GM19463 (cell line): ENCODE measurements around the gene ADGRF1.
"Not testable (repeated sequence)": the region's sequence is repeated elsewhere in the genome, so short reads cannot be mapped to it uniquely, and the experiment has no call there.

Experiments used
- ATAC-seq: cut with Tn5 transposase; IDR thresholded peaks from one replicate; pipeline ENCODE4 v1.9.1; 2021; ENCODE audit warnings: mild to moderate bottlenecking, moderate library complexity; ENCODE audit not compliant: unreplicated experiment

Gene ADGRF1

DNA sequence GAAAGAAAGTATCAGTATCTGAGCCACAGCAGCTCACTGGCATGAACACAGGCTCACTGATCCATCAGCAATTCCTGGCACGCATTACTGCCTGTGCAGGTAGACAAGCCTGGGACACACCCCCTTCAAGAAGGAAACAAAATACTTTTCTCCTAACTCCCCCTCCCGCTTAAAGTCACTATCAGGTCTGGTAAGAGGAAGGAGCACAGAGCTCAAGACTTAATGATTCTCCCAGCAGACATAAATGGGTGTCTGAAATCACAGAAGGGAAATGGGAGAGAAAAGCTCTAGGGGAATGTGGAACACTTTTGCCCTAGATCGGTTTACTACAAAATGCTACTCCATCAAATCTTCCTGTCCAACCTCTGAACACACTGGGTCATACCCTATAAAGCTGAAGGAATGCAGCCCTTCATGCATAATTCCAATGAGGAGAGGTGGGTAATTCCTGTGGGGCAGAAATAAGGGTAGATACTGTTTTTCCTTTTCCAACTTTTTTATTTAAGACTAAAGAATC, at the start of gene ADGRF1:
Gene ADGRF1 (minus strand): TSS at position 58 of the 517 bp plus-strand sequence. CDS start 13,271 bp downstream, outside the sequence.
- no peak for ATAC-seq

DNA sequence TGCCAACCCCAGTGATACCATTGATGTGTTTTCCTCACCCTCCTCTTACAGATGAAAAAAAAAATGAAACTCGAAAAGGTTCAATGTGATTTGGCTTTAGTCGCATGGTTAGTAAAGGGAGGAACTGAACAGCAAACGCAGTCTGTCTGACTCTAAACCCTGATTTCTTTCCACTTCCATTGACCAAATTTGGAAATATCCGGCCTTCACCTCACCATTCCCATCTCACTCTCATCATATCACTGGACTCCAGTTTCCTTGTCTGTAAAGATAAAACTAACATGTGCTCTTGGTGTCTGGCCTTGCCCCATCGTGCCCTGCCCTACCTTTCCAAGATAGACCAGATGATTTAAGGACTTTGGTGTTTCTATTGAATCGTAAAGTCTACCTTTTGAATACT, 48.7 kb upstream of the ADGRF1 start:
- no peak for ATAC-seq

DNA sequence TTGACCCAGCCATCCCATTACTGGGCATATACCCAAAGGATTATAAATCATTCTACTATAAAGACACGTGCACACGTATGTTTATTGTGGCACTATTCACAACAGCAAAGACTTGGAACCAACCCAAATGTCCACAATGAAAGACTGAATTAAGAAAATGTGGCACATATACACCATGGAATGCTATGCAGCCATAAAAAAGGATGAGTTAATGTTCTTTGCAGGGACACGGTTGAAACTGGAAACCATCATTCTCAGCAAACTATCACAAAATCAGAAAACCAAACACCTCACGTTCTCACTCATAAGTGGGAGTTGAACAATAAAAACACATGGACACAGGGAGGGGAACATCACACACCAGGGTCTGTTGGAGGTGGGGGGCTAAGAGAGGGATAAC, 47.3 kb upstream of the ADGRF1 start:
- ATAC-seq: not testable (repeated sequence)

DNA sequence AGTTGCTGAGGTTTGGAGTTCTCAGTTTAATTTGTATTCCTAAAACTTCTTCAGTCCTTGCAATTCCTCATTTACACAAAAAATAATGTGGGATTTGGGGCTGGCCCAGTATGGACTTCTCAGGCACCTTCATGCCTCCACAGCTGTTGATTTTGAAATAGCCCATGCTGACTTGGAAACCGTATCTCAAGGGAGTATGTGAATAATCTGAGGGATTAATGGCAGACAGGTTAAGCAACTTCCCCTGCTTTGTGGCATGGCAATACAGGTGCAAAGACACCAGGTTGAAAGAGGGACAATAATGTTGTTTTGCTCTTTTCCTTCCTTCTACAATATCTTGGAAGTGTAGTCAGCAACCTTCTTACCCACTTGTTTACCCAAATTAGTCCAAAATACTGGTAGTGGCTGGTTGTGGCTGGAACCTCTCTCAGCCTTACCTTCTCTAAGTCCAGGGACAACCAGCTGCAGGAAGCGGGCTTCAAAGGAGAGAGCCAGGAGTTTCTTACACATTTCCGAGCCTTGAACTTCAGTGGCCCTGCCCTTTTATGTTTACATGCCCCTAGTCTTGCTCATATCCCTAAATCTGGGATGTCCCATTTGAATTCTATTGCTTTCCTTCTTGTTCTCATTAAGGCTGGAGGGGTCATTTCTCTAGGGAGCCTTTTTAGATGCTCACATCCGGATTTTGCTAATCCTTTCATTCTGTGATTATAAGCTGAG, 44.1 kb upstream of the ADGRF1 start:
- no peak for ATAC-seq

DNA sequence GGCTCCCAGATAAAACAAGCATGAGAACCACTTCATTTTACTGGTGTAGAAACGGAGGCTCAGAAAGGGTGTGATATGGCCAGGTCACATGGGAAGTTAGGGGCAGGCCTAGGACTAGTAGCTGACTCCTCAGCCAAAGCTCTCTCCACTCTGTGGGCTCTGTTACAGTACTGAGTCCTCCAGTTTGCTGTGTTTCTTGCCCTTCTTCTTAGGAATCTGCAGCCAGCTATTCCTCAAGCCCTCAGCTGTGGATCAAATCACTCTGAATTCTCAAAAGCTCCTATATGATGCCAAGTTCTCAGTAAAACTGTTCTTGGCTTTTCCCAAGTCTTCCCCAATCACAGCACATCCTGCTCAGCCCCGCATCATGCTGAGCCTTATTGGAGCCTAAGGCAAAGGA, 42.5 kb upstream of the ADGRF1 start:
- ATAC-seq: no peak

DNA sequence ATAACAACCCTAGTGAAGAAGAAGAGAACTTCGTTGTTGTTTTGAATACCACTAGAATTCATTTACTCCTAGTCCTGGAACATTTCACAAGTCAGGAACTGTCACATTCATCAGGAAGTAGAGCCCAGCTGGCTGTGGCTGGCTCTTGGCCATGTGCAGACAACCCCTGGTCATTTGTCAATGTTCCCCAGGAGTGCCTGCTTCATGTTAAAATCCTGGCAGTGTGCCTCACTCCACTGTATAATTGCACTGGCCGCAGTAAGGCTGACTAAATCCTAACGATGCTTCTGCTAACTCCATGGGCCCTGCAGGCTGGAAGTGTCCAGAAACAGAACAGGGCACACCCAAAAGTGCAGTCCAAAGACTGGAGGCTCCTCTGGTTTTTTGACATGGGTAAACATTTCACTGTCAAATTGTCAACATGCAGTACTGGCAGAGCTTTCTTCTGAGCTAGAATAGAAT, 41.5 kb upstream of the ADGRF1 start:
- ATAC-seq: no peak

DNA sequence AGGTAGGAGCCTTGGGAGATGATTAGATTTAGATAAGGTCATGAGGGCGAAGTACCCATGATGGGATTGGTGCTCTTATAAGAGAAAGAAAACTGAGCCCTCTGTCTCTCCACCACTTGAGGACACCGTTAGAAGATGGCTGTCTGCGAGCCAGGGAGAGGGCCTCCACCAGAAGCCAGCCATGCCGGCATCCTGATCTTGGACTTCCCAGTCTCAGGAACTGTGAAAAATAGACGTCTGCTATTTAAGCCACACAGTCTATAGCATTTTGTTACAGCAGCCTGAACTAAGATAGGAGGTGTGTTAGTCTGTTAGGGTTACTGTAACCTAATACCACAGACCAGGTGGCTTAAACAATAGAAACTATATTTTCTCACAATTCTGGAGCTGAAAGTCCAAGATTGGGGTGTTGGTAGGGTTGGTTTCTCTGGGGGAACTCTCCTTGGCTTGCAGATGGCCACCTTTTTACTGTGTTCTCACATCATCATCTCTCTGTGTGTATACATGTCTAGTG, 38.0 kb upstream of the ADGRF1 start:
- no peak for ATAC-seq

DNA sequence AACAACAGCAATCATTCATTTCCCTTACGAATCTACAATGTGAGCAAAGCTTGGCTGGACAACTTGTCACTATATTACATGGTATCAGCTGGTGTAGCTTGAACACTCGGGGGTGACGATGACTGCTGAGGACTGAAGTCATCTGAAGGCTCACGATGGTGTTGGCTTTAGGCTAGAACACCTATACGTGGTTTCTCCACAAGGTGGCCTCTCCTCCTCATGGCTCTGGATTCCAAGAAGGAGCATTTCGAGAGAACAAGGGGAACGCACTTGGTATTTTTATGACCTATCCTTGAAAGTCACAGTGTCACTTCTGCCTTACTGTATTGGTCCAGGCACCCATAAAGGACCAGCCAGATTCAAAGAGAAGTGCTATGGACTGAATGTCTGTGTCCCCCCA, 37.5 kb upstream of the ADGRF1 start:
- no peak for ATAC-seq

DNA sequence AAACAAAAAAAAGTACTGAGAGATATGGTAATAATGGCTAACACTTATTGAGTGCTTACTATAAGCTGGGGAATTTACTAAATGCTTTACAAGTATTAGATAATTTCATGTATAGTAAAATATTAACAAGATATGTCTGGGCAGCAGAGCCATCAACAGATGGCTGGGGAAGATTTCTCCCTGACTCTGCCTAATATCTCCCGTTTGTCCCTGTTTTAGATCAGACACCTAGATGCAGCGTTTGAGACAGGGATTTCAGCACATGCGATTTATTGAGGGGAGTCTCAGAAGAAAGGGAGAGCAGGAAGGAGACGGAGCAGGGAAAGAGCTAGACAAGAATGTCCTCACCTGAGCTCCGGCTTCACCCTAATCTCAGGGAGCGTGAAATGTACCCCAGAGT, 36.9 kb upstream of the ADGRF1 start:
- no peak for ATAC-seq

DNA sequence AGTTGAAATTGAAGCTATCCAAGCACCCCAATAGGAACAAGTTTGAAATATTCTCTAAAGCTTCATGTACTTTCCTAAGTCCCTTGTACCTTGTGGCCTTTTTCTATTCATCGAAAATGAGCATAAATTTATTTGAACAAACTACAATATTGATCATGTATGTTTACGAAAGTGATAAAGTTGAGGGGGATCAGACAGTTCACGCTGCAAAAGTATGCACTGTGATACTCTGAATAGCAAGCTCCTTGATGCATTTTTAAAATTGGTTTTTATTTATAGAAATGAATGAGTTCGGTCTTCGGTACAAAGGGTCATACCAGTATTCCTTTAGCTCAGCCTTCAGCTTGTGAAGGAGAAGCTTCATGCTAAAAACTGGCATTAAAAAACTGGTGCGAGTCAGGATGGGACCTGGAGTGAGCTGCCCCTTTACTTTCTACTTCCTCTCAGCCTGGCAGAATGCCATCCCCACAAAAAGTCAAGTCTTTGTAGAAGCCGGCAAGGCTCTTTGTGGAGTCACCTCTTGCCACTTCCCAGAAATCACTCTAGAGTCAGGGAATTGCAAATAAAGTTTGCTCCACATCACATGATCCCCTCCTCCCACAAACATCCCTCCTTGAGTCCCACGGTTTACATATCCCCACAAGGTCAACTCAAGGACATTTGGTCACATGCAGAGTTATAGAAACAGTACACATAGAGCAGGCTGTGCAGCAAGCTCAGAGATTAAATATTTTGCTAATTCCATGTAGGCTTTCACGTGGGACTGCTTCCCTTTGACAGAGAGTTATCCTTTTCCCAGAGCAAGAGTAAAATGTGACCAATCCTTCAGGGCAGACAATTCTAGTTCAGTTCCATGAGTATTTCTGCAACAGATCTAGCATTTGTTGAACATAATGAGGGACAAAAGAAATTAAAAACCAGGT, 34.6 kb upstream of the ADGRF1 start:
- ATAC-seq: no peak

DNA sequence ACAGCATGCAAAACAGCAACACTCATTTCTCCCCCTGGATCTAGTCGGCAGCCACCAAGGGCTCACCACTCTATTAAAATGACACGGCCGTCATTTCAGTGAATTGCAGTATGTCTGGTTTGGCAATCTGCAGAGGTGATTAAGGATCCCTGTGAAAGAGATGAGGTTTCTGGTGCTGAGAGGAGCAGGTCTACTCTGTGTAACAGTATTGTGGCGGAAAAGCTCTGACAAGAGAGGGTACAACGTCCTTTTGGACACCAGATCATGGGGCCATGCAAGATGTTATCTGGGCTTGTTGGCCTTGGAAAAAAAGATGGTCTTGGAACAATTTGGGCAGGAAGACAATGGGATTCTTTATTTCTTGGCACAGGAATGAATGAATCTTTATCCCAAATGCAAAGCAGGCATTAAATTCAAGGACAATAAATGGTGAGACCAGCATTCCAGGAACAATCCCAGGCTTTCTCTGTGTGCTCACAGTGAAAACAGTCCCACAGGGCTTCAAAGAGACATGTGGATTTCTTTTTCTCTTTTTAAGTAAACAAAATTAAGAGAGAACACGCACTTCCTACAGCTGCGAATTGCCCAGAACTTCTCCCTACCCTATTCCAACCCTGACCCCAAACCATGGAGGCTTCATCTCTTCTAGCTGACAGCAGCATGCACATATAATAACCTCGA, 33.7 kb upstream of the ADGRF1 start:
- no peak for ATAC-seq

DNA sequence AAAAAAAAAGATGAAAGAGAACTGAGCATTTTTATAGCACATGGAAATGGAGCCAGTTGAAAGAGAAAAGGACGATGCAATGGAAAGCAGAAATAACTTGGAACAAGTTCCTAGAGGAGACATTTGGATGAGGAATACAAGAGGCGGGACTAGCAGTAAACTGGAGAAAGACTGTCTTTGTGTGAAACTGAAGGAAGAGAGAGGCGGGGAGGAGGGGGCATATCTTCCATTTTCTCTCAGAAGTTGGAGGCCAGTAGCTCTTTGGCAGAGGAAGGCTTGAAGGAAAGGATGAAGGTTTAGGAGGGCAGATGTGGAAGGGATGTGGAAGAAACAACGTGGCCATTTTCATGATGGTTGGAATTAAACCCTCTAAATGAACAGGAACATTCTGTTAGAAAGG, 33.0 kb upstream of the ADGRF1 start:
- no peak for ATAC-seq

DNA sequence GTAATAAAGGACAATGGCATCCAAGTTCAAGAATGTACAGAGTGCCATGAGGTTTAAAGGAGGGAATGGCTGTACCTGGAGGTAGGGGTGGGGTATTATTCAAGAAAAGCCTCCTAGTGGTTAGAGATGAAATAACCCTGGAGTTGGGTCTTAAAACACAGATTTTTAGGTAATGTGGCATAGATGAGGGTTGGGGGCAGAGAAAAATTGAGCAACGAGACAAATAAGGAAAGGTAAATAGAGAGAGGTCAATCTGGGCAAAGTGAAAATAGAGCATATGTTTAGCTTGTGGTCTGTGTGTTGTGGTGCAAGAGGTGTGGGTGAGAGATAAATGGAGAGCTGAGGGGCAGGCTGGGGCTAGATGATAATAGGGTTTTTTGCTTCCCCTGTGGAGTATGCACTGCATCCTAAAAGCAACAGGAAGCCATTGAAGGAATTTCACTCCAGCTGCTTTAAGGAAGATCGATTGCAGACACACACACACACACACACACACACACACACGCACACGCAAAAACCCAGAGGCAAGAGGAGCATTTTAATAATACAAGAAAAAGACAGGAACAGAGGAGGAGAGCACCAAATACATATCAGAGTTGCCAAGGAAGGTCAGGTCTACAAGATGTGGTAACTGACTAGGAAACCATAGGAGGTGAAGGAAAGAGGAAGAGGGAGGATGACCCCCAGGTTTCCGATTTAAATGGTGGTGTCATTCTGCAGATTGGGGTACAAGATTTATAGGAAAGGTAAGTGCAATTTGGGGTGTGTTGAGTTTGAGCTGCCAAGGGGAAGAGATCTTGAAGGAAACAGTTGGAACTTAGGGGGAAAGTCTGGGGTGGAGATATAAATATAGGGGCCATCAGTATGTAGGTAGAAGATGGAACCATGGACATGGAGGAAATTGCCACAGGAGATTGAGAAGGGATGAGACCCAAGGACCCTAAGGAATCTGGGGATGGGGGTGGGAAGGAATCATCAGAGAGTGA, 31.3 kb upstream of the ADGRF1 start:
- ATAC-seq: no peak

DNA sequence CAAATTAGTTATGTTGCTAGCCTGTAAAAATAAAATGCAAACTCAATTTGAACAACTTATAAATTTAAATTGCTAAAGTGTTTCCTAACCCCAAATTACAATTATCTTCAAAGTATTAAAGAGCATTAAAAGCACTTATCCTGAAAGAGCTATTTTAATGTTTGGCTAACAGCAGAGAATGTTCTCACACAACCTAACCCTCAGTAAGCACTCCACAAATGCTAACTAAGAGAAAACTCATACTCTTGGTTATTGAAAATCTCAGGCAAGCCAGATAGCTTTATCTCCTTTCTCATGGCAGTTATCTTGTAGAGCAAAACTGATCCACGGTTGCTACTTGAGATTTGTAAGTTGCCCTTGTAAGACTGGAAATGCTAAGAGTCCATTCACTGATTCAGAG, 30.5 kb upstream of the ADGRF1 start:
- ATAC-seq: no peak

DNA sequence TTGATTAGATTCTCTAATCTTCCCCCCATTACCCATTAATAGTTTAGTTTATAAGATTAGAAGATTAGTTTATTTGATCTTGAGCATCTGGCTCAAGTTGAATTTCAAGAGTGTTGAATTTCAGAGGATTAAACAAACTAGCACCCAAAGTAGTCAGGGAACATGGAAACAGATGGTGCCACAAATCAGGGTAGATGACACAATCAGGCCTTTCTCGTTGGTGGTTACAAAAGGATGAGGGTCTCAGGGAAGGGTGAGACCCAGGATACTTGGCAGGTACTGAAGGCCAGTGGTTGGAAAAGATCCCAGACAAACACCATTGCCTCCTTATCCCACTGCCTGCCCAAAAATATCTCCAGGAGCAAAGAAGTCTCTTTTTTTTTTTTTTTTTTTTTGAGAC, 29.5 kb upstream of the ADGRF1 start:
- no peak for ATAC-seq

DNA sequence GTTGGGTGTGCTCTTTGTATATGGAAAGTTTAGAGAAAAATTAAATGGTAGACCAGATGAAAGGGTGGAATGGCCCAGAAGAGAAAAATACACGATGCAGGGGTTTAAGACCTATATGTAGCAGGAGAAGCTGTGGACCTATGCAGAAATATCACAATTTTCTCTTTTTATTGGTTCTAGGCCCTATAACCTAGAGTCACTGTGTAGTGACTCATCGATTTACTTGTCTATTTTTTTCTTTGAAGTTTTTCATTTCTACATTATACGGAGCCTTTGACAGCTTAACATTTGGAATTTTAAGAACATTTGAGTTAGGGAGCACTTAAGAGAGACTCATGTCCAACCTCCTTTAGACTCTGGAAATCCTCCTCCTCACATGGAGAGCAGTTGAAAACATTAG, 28.3 kb upstream of the ADGRF1 start:
- no peak for ATAC-seq

DNA sequence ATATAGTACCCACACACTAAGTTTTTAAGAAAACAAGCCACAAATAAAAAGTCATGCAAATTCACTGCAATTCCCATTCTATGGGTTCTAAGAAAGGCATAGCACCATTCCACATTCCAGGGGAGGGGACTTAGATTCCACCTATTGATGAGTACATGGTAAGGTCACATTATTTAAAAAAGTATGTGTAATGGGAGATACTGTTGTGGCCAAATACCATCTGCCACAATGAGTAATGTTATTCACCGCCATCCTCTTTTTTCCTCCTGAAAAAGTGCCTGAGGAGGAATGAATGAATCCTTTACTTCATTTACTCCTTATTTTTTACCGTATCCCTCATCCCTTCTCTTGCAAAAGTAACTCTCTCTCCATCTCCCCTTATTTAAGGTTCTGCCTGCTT, 27.0 kb upstream of the ADGRF1 start:
- no peak for ATAC-seq

DNA sequence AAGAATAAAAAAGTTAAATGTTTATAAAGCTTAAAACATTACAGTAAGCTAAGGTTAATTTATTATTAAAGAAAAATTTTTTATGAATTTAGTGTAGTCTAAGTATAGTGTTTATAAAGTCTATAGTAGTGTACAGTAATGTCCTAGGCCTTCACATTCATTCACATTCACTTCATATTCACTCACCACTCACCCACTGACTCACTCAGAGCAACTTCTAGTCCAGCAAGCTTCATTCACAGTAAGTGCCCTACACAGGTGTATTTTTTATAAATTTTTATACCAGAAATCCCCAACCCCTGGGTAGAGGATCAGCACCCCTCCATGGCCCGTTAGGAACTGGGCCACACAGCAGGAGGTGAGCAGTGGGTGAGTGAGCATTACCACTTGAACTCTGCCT, 24.3 kb upstream of the ADGRF1 start:
- no peak for ATAC-seq

DNA sequence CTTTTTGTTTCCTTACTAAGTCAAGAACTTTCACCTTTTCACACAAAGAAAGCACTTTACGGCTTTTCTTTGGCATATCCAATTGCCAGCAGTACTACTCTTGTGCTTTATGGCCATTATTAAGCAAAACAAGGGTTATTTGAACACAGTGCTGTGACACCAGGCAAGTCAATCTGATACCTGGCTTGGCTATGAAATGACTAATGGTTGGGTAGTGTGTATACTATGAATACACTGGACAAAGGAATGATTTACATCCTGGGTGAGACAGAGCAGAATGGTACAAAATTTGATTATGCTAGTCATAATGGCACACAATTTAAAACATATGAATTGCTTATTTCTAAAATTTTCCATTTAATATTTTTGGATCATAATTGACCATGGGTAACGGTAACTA, 22.1 kb upstream of the ADGRF1 start:
- ATAC-seq: peak; percentile 88

DNA sequence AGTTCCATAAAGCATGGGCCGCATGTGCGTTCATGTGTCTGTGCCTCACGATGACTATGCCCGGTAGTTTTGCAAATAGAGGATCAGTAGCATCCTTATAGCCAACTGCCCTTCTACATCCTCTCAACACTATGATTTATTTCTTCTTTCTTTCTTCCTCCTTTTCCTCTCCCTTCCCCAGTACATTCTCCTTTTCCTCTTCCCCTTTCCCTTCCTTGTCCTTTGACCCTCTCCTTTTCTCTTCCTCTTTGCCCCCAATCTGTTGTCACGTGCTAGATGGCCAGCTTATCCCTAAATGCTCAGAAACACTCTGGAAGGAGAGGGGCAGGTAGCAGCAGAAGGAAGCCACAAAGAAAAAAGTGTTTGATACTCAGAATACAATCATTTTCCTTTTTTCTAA, 20.2 kb upstream of the ADGRF1 start:
- no peak for ATAC-seq
